Heart left ventricle (tissue), 13 donors: ENCODE data around the gene A3GALT2.

Source experiments
- POLR2A ChIP-seq, 2 donors: fragments of 450-650 bp; IDR thresholded peaks; one replicate each; pipeline ENCODE4 v1.6.1; 2017; ENCODE audit warnings: antibody characterized with exemption in 2 of 2, mild to moderate bottlenecking in 2 of 2, moderate library complexity in 2 of 2
- TF ChIP-seq, protein P1 (sequence below), 12 donors: fragments of 200-600 bp; sonication (generic) in 4 of 12; IDR thresholded peaks; one replicate each; pipeline versions ENCODE4 v1.5.0 to v1.8.0; 2018 to 2022; ENCODE audit warnings: antibody characterized with exemption in 12 of 12, mild to moderate bottlenecking in 5 of 12
- donor health status: ischemic (EF 13 %, LVEDD 7.1; RV severe dilation, severe dysfunction).
- donor health status: DM: no; HTN: yes; CAD: no.
- donor health status: DM: no; HTN: no; CAD: no.
- donor health status: ischemic (EF 25% LVEDD 6.9; RV normal size, moderate dysfunction).
- donor health status: ischemic (EF 25% LVEDD 5.7; RV mildly dilated, moderate dysfunction).
- donor health status: ischemic (EF 35%, LVEDD 5.7; RV mildly dilated, moderate dysfunction).
- donor health status: nonischemic (EF 11% LVEDD 7.7; RV severe dilation, severe dysfunction).
- donor health status: DM: yes; HTN: yes; CAD: no.
- donor health status: PGD.
- donor health status: ischemic (EF 29% LVEDD 5.4; RV normal size, mild dysfunction).
- donor health status: nonischemic (EF 23%, LVEDD 6.1; RV moderate dilation, normal function).

- TF ChIP-seq, protein P1, sequence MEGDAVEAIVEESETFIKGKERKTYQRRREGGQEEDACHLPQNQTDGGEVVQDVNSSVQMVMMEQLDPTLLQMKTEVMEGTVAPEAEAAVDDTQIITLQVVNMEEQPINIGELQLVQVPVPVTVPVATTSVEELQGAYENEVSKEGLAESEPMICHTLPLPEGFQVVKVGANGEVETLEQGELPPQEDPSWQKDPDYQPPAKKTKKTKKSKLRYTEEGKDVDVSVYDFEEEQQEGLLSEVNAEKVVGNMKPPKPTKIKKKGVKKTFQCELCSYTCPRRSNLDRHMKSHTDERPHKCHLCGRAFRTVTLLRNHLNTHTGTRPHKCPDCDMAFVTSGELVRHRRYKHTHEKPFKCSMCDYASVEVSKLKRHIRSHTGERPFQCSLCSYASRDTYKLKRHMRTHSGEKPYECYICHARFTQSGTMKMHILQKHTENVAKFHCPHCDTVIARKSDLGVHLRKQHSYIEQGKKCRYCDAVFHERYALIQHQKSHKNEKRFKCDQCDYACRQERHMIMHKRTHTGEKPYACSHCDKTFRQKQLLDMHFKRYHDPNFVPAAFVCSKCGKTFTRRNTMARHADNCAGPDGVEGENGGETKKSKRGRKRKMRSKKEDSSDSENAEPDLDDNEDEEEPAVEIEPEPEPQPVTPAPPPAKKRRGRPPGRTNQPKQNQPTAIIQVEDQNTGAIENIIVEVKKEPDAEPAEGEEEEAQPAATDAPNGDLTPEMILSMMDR (IDR thresholded peaks at IDR 0.05), result no peak
- no peak for TF ChIP-seq POLR2A (IDR thresholded peaks at IDR 0.05)
Observed at GRCh38 chr1:33353531-33353930, 32.6 kb upstream of the A3GALT2 start.
